GM12878 (cell line): Measurements from ENCODE around the gene MOBP.

Experiments
- EED ChIP-seq: sonication (generic); IDR thresholded peaks from 2 replicates; pipeline ENCODE4 v1.6.1; 2016; ENCODE audit warnings: antibody characterized with exemption, low read depth
- ESRRA ChIP-seq: IDR thresholded peaks from 2 replicates; pipeline ENCODE4 v1.6.1; 2012; ENCODE audit warnings: mild to moderate bottlenecking, low read length, improper control_type of control experiment
- ETV6 ChIP-seq, 2 experiments: fragments of 450-650 bp in 1 of 2; IDR thresholded peaks in 1 of 2; conservative IDR thresholded peaks in 1 of 2; 2 replicates each; pipeline ENCODE4 v1.6.1; 2014; ENCODE audit warnings: antibody characterized with exemption in 1 of 2, borderline replicate concordance in 1 of 2, low read depth in 1 of 2, mild to moderate bottlenecking in 1 of 2, moderate library complexity in 1 of 2
- GABPA ChIP-seq: IDR thresholded peaks from 2 replicates; pipeline ENCODE4 v1.6.1; 2014; ENCODE audit warnings: antibody characterized with exemption, low read depth, mild to moderate bottlenecking, inconsistent platforms
- HCFC1 ChIP-seq: fragments of 150-350 bp; IDR thresholded peaks from 2 replicates; pipeline ENCODE4 v1.6.1; 2014; ENCODE audit warnings: low read length
- JUNB ChIP-seq: IDR thresholded peaks from 2 replicates; pipeline ENCODE4 v1.6.1; 2016; ENCODE audit warnings: antibody characterized with exemption, mild to moderate bottlenecking
- JUND ChIP-seq: IDR thresholded peaks from 2 replicates; pipeline ENCODE4 v1.6.1; 2012; ENCODE audit warnings: low read depth, mild to moderate bottlenecking, low read length, improper control_type of control experiment, moderate library complexity
- NFYA ChIP-seq: IDR thresholded peaks from 2 replicates; pipeline ENCODE4 v1.6.1; 2011; ENCODE audit warnings: low read depth, mild to moderate bottlenecking, low read length, improper control_type of control experiment, borderline replicate concordance
- RCOR1 ChIP-seq: conservative IDR thresholded peaks from 2 replicates; pipeline ENCODE4 v1.6.1; 2012; ENCODE audit warnings: low read depth, low read length, improper control_type of control experiment
- TBL1XR1 ChIP-seq: IDR thresholded peaks from 2 replicates; pipeline ENCODE4 v1.6.1; 2012; ENCODE audit warnings: low read depth, low read length, improper control_type of control experiment
- TCF7 ChIP-seq: IDR thresholded peaks from 2 replicates; pipeline ENCODE4 v1.6.1; 2014; ENCODE audit warnings: antibody characterized with exemption, borderline replicate concordance
- YY1 ChIP-seq: IDR thresholded peaks from 2 replicates; pipeline ENCODE4 v1.6.1; 2011; ENCODE audit warnings: low read depth, mild to moderate bottlenecking, low read length
- ZNF274 ChIP-seq: IDR thresholded peaks from one replicate; pipeline ENCODE4 v1.8.0; 2011; ENCODE audit not compliant: insufficient read length, insufficient read depth
- TF ChIP-seq, protein P1 (sequence below), 3 experiments: IDR thresholded peaks in 2 of 3; conservative IDR thresholded peaks in 1 of 3; 2 replicates each; pipeline ENCODE4 v1.5.1; 2011; ENCODE audit warnings: low read depth in 3 of 3, low read length in 3 of 3, mild to moderate bottlenecking in 3 of 3, control low read depth in 2 of 3, moderate library complexity in 2 of 3, inconsistent platforms in 1 of 3, mixed read lengths in 1 of 3; ENCODE audit not compliant: control insufficient read depth in 2 of 3, insufficient read depth in 1 of 3; ENCODE audit errors: extremely low read depth in 1 of 3

DNA sequence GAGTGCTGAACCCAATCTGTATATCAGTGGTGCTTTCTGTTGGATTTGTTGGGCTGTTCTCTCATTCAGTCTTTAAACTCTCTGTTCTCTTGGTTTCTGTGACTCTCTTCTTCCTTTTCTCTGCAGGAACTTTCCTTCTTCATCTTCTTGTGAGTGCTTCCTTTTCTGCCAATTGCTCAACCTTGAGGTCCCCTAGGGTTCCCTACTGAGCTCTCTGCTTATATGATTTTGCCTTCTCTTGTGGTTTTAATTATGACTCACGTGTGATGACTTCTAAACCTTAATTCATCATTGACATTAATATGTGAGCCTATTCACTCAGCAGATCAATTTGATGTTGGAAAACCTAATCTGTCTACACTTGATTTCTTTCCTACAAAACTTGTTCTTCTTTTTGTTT, 39.4 kb downstream of the MOBP start:
- TF ChIP-seq YY1 (no peak), ZNF274 (no peak), TBL1XR1 (no peak), ESRRA (no peak), GABPA (no peak), JUND (no peak), ETV6 (conservative IDR thresholded peaks at IDR 0.05 in 1 of 2, IDR thresholded peaks at IDR 0.05 in 1 of 2; ENCODE audit: borderline replicate concordance in 1 of 2, low read depth in 1 of 2) (no peak), TCF7 (no peak), JUNB (no peak), EED (no peak), NFYA (no peak), RCOR1 (no peak), HCFC1 (no peak)
- TF ChIP-seq, protein P1, sequence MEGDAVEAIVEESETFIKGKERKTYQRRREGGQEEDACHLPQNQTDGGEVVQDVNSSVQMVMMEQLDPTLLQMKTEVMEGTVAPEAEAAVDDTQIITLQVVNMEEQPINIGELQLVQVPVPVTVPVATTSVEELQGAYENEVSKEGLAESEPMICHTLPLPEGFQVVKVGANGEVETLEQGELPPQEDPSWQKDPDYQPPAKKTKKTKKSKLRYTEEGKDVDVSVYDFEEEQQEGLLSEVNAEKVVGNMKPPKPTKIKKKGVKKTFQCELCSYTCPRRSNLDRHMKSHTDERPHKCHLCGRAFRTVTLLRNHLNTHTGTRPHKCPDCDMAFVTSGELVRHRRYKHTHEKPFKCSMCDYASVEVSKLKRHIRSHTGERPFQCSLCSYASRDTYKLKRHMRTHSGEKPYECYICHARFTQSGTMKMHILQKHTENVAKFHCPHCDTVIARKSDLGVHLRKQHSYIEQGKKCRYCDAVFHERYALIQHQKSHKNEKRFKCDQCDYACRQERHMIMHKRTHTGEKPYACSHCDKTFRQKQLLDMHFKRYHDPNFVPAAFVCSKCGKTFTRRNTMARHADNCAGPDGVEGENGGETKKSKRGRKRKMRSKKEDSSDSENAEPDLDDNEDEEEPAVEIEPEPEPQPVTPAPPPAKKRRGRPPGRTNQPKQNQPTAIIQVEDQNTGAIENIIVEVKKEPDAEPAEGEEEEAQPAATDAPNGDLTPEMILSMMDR (IDR thresholded peaks at IDR 0.05 in 2 of 3, conservative IDR thresholded peaks at IDR 0.05 in 1 of 3; ENCODE audit: control insufficient read depth in 2 of 3, extremely low read depth in 1 of 3, insufficient read depth in 1 of 3, low read depth in 3 of 3, low read length in 3 of 3), result no peak
